ENCODE measurements around the gene CACTIN.
"Not testable (repeated sequence)": the region's sequence is repeated elsewhere in the genome, so short reads cannot be mapped to it uniquely, and the experiment has no call there.

CACTIN gene

DNA sequence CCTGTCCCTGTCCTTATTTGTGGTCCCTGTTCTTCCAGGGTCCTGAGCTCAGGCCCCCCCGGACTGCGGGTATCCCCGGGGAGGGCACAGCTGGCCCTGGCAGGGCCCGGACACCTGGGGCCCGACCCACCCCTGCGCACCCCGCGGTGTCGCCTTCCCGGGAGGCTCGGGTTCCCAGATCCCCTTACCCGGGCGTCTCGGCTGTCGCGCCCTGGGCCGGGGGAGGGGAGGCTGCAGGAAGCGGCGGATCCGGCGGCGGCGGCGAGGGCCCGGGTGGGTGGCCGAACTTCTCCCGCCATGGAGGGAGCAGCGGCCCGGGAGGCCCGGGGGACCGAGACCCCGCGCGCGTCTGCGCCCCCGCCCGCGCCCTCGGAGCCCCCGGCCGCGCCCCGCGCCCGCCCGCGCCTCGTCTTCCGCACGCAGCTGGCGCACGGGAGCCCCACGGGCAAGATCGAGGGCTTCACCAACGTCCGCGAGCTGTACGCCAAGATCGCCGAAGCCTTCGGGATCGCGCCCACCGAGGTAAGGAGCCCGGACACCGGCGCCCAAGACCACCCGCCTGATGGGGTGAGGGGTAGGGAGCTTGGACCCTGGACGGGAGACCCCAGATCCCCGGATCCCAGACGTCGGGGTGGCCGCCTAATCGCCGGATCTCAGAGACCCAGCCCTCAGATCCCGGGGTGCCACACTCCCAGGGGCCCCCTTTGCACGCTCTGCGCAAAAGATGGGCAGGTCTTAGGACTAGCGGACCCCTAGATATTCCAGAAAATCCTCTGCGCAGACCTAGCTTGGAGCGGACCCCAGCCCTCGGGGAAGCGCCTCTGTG is 41.1 kb downstream of the CACTIN start, which contains the start of gene GIPC3:
Gene GIPC3, plus strand, starts transcription at position 178 of the 826 bp plus-strand sequence. Its CDS starts 120 bp downstream, at position 298.
- DNase-seq = no peak

DNA sequence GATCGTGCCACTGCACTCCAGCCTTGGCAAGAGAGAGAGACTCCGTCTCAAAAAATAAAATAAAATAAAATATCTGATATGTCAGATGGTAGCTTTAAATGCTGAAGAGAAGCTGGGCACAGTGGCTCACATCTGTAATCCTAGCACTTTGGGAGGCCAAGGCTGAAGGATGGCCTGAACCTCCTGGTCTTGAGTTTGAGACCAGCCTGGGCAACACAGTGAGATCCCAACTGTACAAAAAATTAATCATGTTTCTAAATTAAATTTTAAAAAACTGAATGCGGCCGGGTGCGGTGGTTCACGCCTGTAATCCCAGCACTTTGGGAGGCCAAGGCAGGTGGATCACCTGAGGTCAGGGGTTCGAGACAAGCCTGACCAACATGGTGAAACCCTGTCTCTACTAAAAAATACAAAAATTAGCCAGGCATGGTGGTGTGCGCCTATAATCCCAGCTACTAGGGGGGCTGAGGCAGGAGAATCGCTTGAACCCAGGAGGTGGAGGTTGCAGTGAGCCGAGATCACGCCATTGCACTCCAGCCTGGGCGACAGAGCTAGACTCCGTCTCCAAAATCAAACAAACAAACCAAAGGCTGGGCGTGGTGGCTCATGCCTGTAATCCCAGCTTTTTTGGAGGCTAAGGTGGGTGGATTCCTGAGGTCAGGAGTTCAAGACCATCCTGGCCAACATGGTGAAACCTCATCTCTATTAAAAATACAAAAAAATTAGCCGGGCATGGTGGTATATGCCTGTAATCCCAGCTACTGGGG is 42.4 kb downstream of the CACTIN start:
- not testable (repeated sequence) for DNase-seq

DNA sequence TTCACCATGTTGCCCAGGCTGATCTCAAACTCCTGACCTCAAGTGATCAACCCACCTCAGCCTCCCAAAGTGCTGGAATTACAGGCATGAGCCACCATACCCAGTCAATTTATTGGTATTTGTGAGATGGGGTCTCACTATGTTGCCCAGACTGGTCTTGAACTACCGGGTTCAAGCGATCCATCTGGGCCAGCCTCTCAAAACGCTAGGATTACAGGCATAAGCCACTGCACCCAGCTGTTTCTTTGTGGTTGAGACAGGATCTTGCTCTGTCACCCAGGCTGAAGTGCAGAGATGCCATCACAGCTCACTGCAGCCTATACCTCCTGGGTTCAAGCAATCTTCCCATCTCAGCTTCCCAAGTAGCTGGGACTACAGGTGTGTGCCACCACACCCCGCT is 44.8 kb downstream of the CACTIN start:
- DNase-seq = not testable (repeated sequence)

DNA sequence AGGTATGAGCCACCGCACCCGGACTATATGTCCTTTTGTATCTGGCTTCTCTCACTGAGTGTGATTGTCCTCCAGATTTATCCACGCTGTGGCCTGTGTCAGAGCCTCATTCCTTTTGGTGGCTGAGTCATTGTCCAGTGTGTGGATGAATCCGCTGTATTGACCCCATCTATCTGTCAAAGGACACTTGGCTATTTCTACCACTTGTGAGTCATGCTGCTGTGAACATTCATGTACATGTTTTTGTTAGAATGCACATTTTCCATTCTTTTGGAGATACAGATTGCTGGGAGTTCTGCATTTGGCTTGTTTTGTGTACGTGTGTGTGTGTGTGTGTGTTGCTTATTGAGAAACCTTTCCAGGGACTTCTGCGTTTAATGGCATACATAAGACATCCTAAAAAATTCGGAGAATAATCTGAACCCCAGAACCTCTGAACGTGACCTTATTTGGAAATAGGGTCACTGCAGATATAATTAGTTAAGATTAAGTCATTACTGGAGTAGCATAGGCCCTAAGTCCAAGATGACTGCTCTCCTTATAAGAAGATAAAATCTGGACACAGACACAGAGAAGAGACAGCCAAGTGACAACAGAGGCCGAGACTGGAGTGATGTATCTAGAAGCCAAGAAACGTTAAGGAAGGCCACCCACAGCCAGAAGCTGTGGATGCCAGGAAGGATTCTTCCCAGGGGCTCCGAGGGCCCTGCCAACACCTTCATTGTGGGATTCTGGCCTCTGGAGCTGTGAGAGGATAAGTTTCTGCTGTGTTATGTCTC is 46.2 kb downstream of the CACTIN start:
- peak; percentile 27 for DNase-seq

DNA sequence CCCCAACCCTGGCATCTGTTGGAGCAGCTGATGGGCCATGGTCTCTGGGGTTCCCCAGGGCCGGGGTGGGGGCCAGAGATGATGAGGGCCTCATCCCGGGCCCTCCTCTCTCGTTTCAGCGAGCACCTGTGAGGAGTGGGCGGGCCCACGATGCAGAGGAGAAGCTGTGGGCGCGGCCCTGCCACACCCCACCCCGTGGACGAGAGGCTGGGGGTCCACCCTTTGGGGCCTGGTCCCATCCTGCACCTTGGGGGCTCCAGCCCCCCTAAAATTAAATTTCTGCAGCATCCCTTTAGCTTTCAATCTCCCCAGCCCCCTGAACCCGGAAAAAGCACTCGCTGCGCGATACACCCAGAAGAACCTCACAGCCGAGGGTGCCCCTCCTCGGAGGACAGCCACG is 48.2 kb downstream of the CACTIN start:
- no peak for DNase-seq

DNA sequence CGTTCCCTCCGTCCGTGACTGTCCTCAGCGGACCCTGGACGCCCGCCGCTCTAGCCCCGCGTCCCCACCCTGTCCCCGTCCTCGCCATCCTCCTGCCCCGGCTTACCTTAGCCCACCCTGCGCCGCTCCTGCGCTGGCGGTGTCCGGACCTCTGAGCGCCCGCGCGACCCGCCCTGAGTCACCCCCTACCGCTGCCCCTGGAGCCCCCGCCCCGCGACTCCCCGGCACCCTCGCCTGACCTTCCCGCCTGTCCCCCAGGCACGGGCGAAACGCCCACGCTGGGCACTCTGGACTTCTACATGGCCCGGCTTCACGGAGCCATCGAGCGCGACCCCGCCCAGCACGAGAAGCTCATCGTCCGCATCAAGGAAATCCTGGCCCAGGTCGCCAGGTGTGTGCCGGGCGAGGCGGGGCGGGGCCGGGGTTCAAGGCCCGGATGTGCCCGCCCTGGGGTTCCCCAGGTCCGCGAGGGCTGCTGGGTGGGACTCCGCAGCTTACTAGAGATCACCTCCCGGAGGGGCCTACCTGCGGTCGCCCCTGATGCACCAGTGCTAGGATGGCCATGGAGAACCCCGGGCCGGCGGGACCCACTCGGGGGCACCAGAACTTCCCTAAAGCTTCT is 48.8 kb downstream of the CACTIN start:
- DNase-seq = no peak

DNA sequence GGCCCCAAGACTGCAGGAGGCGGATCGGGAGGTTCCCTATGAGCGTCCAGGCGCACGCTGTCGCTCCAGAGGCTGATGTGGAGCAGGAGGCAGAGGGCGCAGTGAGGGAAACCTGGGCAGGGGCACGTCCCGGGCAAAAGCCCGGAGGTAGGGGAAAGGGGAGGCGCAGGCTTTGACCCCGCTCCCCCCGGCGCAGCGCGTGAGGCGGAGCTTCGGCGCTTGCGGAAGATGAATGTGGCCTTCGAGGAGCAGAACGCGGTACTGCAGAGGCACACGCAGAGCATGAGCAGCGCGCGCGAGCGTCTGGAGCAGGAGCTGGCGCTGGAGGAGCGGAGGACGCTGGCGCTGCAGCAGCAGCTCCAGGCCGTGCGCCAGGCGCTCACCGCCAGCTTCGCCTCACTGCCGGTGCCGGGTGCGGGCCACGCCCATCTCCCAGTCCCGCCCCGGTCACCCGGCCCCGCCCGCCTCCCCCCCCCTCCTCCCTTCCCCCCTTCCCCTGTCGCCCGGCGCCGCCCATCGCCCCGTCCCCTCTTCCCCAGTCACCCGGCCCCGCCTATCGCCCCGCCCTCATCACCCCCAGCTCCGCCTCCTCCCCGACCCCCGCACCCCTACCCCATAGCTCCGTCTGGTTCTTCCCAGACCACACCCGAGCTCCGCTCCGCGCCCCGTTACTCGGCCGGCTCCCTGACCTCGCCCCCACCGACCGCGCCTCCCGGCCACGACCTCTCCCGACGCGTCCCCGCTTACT is 49.7 kb downstream of the CACTIN start:
- no peak for DNase-seq

DNA sequence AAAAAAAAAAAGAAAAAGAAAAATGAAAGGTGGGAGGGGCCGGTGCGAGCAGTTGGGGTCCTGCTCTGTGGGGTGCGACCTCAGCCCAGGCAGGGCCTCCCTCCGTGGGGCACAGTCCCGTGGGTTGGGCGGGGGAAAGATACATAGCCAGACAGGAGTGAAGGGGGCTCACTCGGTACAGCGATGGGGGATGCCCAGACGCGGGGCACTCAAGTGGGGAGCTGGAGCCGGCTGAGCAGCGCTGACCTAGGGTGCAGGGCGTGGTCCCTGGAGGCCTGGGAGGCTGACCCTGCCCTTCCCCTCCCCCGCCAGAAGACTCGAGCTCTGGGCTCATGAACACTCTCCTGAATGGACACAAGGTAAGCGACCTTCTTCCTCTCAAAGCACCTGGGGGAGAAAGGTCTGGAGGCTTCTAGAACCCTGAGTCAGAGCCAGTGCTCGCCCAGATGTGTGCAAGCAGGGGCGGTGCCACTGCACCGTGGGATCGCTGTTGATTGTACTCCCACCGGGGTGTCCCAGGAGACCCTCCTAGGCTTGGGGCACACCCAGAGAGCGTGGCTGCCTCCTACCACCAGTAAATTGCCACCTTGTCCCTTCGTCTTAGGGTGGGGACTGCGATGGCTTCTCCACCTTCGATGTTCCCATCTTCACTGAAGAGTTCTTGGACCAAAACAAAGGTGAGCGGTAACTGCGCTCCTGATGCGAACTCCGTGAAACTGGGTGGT is 50.5 kb downstream of the CACTIN start:
- DNase-seq = no peak

DNA sequence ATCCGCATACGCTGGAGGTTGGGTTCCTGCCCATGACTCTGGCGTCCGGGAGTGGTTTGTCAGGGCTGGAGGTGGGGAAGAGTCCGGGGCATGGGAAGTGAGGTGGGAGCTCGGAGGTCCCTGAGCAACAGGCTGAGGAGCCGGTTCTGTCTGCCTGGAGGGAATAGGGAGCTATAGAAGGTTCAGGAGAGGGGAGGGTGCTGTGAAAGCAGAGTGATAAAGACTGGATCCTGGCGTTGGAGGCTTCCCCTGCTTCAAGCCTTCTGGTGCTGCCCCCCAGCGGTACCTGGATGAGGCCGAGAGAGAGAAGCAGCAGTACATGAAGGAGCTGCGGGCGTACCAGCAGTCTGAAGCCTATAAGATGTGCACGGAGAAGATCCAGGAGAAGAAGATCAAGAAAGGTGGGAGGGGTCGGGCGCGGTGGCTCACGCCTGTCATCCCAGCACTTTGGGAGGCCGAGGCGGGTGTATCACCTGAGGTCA is 51.3 kb downstream of the CACTIN start:
- DNase-seq = no peak

DNA sequence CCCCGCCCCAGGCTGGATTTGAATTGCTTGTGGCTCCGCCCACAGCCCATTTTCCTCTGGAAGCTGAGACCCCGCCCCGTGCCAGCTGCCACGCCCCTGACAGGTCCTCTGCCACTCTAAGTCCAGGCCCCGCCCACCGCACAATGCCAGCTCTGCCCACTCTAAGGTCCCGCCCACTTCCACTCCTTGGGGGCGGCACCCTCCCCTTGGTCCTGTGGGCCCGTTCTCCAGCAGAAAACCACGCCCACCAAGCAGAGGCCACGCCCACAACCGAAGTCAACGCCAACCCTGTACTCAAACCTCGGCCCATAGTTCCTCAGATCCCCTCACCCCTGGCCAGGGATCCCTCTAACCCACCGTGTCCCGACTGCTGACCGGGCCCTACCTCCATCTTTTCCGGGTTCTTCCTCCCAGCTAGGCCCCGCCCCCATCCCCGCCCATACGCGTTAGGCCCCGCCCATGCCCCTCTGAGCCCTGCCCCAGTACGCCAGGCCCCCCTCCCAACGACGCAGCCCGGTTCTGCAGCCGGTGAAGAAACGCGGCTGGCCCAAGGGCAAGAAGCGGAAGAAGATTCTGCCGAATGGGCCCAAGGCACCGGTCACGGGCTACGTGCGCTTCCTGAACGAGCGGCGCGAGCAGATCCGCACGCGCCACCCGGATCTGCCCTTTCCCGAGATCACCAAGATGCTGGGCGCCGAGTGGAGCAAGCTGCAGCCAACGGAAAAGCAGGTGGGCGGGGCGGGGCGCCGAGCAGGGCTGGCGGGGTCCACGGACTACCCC is 52.5 kb downstream of the CACTIN start:
- peak; percentile 83 for DNase-seq

DNA sequence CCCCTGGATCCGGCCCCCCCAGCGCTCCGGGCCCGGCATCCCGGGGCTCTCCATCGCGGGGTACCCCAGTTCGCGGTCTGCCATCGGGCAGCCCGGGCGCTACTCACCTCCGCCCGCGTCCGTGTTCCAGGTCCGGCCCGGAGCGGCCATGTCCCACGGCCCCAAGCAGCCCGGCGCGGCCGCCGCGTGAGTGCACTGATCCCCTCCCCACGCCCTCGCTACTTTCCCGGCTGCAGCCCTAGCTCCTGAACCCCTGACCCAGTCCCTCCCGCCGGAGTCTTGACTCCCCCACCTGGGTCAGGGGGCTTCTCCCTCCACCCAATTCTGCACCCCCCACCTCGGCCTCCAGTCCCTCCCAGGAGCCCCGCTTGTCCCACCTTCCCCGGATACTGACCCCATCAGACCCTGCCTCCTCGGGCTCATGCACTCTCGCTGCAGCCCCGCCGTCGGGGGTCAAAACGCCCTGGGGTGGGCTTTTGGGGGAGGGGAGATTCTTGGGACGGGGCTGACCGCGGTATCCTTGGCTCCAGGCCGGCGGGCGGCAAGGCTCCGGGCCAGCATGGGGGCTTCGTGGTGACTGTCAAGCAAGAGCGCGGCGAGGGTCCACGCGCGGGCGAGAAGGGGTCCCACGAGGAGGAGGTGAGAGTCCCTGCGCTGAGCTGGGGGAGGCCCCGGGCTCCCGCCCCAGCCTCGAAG is 53.3 kb downstream of the CACTIN start:
- DNase-seq = no peak

DNA sequence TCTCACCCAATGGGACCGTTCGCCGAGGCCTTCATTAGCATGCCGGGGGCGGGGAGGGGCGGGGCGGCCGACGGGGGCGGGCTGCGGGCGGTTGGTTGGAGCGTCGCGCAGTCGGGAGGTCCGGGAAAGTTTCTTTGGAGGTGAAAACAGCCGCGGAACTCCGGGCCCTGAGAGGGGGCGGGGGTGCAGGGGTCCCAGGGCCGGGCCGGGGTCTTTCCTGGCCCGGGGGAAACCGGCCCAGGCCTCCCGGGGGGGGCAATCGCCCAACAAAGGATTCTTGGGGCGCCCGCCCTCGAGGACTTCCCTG is 53.8 kb downstream of the CACTIN start, which contains the start of gene HMG20B:
Gene HMG20B, plus strand, starts transcription at position 90 of the 307 bp plus-strand sequence. CDS start 366 bp downstream, outside the sequence.
- no peak for DNase-seq

DNA sequence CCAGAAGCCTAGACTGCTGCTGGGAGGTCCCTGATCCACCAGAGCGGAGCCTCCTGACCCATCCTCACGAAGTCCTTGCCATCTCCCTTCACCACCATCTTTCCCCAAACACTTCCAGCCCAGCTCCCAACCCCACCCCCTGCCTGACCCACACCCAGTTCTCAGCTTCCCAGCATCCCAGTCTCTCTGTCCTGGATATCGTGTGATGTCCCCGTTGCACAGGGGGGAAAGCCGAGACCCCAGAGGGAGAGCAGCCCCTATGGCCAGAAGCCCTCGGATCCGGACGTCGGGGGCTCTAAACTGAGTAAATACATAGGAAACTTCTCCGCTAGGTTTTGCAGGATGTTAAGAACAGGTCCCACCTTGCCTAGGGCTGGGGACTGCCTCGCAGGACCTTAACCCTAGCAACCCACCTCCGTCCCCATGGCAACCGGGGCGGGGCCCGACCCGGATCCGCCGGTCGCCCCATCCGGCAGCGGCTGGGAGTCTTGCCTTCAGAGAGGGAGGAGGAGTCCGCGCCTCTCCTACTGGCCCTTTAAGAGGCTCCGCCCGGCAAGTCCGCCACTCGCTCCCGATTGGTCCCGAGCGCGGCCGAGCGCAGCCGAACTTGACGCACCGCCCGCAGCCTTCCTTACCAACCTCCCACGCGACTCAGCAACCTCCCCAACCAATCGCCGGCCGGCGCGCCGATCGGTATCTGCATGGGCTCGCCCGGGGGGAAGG is 54.3 kb downstream of the CACTIN start:
- DNase-seq = peak; percentile 99

DNA sequence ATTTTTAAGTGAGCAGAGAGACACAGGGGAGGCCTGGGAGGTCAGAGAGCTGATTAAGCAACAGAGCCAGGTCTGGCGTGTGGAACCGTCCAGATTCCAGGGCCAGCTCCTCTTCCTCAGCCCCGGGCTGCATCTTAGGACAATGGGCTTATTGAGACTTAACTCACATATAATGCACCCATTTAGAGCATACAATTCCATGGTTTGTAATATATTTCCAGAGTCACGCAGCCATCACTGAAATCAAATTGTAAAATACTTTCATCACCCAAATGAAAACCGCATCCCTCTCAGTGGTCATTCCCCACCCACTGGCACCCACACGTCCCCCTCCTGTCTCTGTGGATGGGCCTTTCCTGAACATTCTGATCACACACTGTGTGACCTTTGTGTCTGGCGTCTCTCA is 56.0 kb downstream of the CACTIN start:
- DNase-seq = no peak

DNA sequence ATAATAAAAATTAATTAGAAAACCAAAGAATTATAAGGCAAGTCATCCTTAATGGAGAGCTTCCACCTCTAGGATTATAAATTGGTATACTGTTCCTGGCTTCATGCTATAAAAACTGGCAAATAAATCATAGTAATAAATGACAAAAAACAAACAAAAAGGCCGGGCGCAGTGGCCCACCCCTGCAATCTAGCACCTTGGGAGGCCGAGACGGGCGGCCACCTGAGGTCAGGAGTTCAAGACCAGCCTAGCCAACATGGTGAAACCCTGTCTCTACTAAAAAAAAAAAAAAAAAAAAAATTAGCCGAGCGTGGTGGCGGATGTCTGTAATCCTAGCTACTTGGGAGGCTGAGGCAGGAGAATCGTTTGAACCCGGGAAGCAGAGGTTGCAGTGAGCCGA is 56.5 kb downstream of the CACTIN start:
- DNase-seq = not testable (repeated sequence)

DNA sequence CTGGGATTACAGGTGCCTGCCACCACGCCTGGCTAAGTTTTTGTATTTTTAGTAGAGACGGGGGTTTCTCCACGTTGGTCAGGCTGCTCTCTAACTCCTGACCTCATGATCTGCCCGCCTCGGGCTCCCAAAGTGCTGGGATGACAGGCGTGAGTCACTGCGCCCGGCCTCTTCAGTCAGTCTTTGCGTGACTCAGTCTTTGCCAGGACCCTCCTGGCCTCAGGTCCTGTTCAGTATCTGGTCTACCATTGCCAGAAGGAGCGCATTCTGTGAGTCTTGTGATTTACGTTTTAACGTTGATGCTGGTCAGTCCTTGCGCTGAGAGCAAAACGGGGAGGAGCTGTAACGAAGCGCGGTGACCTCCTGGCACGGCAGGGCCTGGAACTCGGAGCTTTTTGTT is 61.5 kb downstream of the CACTIN start:
- no peak for DNase-seq

DNA sequence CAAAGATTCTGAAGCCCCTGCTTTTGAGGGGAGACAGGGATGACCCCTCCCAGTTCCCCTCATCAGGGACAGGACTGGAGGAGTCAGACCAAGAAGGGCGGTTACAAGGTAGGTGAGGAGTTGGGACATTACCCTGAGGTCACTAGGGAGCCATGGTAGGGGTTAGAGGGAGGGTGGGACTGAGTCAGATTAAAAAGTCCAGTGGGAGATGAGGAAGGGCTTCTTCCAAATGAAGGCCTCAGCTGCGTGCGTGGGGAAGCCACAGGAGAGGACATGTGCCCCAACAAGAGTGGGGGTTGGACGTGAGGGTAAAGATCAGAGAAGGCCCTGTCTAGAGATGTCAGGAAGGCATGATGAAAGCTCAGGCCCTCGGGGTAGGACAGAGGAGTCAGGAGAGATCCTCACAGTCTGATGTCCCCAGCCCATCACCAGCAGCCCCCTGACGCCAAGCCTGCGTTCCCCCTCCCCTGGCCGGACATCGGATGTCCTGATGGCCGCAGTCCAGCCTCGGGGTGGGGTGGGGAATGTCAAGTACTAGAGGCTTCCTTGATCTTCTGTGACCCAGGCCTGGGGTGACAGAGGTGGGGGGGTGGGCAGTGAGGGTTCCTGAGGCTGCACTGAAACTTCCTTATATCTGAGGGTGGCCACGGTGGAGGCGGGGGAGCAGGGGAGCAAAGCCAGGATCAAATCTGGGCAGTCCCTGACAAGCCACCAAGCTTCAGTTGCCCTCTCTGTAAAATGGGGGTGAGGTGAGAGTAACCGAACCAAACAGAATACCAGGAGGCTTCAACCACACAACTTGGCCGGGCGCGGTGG is 62.7 kb downstream of the CACTIN start:
- DNase-seq = no peak
